ENCODE results near the gene DCX. TPM values are rescaled to one million over a fixed set of nuclear protein-coding genes. Genes with fewer than 3 reads are reported as not detected.

Gene DCX
- total and polyA plus RNA-seq, 2 of the 4 experiments (the other 2 are of a cell fraction): not detected

DNA sequence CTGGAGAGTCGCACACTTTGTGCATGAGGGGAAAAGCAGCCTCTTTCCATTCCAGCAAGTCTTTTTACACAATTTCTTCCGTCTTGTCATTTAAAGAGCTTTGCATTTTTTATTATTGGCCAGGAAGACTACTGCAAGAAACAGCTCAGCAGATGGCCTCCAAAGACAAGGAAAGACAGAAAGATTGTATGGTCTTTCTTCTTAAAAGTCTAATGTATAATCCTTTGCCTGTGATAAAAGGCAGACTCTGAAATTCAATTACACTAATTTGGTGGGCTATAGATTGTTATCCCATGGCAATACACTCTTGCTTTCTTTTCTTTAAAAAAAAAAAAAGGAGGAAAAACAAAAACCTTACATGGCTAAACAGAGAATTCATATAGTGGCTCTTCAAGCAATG lies 147.6 kb downstream of the DCX start:
- Histone ChIP-seq H3K4me2 (ENCODE audit: low read depth, low read length) (no peak overlapping the region), H4K91ac (ENCODE audit: insufficient read depth, low read depth, low read length) (no peak overlapping the region), H2BK120ac (ENCODE audit: low read depth, low read length) (no peak overlapping the region), H3K79me1 (ENCODE audit: low read depth in 1 of 2, low read length in 2 of 2) (no peaks in the 10 kb centered on the region), H3K9me1 (ENCODE audit: insufficient read depth, low read length) (no peaks in the 10 kb centered on the region), H2AFZ (replicated peaks; ENCODE audit: low read length, poor library complexity) (no peak overlapping the region), H3K56ac (ENCODE audit: extremely low read depth, insufficient read depth, low read length) (no peak overlapping the region), H3K14ac (replicated peaks; ENCODE audit: low read depth, low read length) (no peak overlapping the region), H2BK15ac (ENCODE audit: low read depth, low read length) (no peak overlapping the region), H3K4me1 (ENCODE audit: control insufficient read depth, insufficient read depth, low read length) (no peaks in the 10 kb centered on the region), H3K23ac (ENCODE audit: low read depth, low read length) (no peak overlapping the region), H3K36me3 (ENCODE audit: control insufficient read depth, insufficient read depth, low read length) (no peaks in the 10 kb centered on the region), H3K27me3 (ENCODE audit: control insufficient read depth, insufficient read depth, low read length) (peaks cover 10% of the 10 kb centered on the region), H2AK5ac (ENCODE audit: low read depth, low read length) (no peak overlapping the region), H3K4me3 (ENCODE audit: insufficient read depth, low read depth, low read length) (no peak overlapping the region), H3K9me3 (ENCODE audit: control insufficient read depth, insufficient read depth, low read length) (no peaks in the 10 kb centered on the region), H3K27ac (ENCODE audit: insufficient read depth, low read length) (no peak overlapping the region), H3K4ac (ENCODE audit: low read depth, low read length) (no peak overlapping the region), H4K8ac (ENCODE audit: low read depth in 2 of 2, low read length in 2 of 2) (no peak overlapping the region), H3K18ac (ENCODE audit: low read depth, low read length) (no peak overlapping the region), H2AK9ac (replicated peaks; ENCODE audit: low read depth, low read length, poor library complexity) (no peak overlapping the region), H2BK20ac (ENCODE audit: low read depth, low read length) (no peak overlapping the region), H3K9ac (ENCODE audit: low read depth, low read length) (no peak overlapping the region), H4K5ac (ENCODE audit: low read depth, low read length) (no peak overlapping the region), H2BK5ac (ENCODE audit: low read depth, low read length, poor library complexity, severe bottlenecking) (no peak overlapping the region), H4K20me1 (ENCODE audit: insufficient read depth, low read length) (no peaks in the 10 kb centered on the region)
- POLR2A ChIA-PET (ENCODE audit: unreplicated experiment): no interaction called here
- dilution Hi-C loops (cut with HindIII; ENCODE audit: low sequenced_read_pairs, unreplicated experiment) (no loop called here), intact Hi-C loops (cut with micrococcal nuclease) (no loop called here), in situ Hi-C loops (cut with MboI; ENCODE audit: low sequenced_read_pairs) (no loop called here)
- no TSS peak for BruUV-seq (replicated peaks)
- no CpG with 5 or more reads among the region's 2 CpGs for WGBS, 2 experiments (ENCODE audit: extremely low coverage in 2 of 2, insufficient read length in 1 of 2)
- CTCF ChIA-PET: no interaction called here
- DNase-seq (no peak), ATAC-seq (ENCODE audit: low read depth) (no peak)
- no peak for TF ChIP-seq POLR2A (IDR thresholded peaks at IDR 0.05; ENCODE audit: low read depth, low read length)
- TF ChIP-seq, protein P1, sequence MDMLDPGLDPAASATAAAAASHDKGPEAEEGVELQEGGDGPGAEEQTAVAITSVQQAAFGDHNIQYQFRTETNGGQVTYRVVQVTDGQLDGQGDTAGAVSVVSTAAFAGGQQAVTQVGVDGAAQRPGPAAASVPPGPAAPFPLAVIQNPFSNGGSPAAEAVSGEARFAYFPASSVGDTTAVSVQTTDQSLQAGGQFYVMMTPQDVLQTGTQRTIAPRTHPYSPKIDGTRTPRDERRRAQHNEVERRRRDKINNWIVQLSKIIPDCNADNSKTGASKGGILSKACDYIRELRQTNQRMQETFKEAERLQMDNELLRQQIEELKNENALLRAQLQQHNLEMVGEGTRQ (IDR thresholded peaks at IDR 0.05; ENCODE audit: low read depth, low read length): no peak
- no peak for TF ChIP-seq SMC3 (IDR thresholded peaks at IDR 0.05; ENCODE audit: low read depth, low read length)
- no peak for TF ChIP-seq RCOR1 (IDR thresholded peaks at IDR 0.05; ENCODE audit: insufficient replicate concordance, low read length)
- TF ChIP-seq MAZ (IDR thresholded peaks at IDR 0.05; ENCODE audit: borderline replicate concordance, low read depth, low read length): no peak
- TF ChIP-seq RFX5 (IDR thresholded peaks at IDR 0.05; ENCODE audit: low read depth, low read length): no peak
- TF ChIP-seq RAD21 (IDR thresholded peaks at IDR 0.05; ENCODE audit: low read length): no peak
- no peak for TF ChIP-seq MXI1 (IDR thresholded peaks at IDR 0.05; ENCODE audit: borderline replicate concordance, low read depth, low read length)
- no peak for TF ChIP-seq MAFK (IDR thresholded peaks at IDR 0.05; ENCODE audit: low read depth, low read length)
- TF ChIP-seq NFE2L2 (IDR thresholded peaks at IDR 0.05; ENCODE audit: low read depth, low read length): no peak
- TF ChIP-seq, protein P2, sequence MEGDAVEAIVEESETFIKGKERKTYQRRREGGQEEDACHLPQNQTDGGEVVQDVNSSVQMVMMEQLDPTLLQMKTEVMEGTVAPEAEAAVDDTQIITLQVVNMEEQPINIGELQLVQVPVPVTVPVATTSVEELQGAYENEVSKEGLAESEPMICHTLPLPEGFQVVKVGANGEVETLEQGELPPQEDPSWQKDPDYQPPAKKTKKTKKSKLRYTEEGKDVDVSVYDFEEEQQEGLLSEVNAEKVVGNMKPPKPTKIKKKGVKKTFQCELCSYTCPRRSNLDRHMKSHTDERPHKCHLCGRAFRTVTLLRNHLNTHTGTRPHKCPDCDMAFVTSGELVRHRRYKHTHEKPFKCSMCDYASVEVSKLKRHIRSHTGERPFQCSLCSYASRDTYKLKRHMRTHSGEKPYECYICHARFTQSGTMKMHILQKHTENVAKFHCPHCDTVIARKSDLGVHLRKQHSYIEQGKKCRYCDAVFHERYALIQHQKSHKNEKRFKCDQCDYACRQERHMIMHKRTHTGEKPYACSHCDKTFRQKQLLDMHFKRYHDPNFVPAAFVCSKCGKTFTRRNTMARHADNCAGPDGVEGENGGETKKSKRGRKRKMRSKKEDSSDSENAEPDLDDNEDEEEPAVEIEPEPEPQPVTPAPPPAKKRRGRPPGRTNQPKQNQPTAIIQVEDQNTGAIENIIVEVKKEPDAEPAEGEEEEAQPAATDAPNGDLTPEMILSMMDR (conservative IDR thresholded peaks at IDR 0.05; ENCODE audit: low read depth, low read length): no peak

All from IMR-90 (cell line).